ENCODE results near the gene PRODH.
"Not testable (repeated sequence)": the region's sequence is repeated elsewhere in the genome, so short reads cannot be mapped to it uniquely, and the experiment has no call there.

The PRODH gene

GRCh38 chr22:18958321-18958705 is 22.2 kb upstream of the PRODH start:
- not testable (repeated sequence) for H3K4me1 ChIP-seq (ENCODE audit: control insufficient read depth, insufficient read depth, low read length); H3K27ac ChIP-seq (ENCODE audit: low read depth, low read length); H3K9ac ChIP-seq (ENCODE audit: low read depth, low read length); H3K9me3 ChIP-seq (ENCODE audit: control insufficient read depth, insufficient read depth, low read length); H3K36me3 ChIP-seq (ENCODE audit: control insufficient read depth, insufficient read depth, low read length); H3K27me3 ChIP-seq (ENCODE audit: control insufficient read depth, insufficient read depth, low read length); H3K4me3 ChIP-seq (ENCODE audit: low read depth, low read length)

GRCh38 chr22:18957621-18958320 is 21.7 kb upstream of the PRODH start:
- H3K9ac ChIP-seq (ENCODE audit: low read depth, low read length); H3K27ac ChIP-seq (ENCODE audit: low read depth, low read length); H3K4me1 ChIP-seq (ENCODE audit: control insufficient read depth, insufficient read depth, low read length); H3K4me3 ChIP-seq (ENCODE audit: low read depth, low read length); H3K36me3 ChIP-seq (ENCODE audit: control insufficient read depth, insufficient read depth, low read length); H3K27me3 ChIP-seq (ENCODE audit: control insufficient read depth, insufficient read depth, low read length); H3K9me3 ChIP-seq (ENCODE audit: control insufficient read depth, insufficient read depth, low read length): not testable (repeated sequence)

GRCh38 chr22:18956956-18957355 is 20.9 kb upstream of the PRODH start:
- not testable (repeated sequence) for H3K27ac ChIP-seq (ENCODE audit: low read depth, low read length); H3K27me3 ChIP-seq (ENCODE audit: control insufficient read depth, insufficient read depth, low read length); H3K4me3 ChIP-seq (ENCODE audit: low read depth, low read length); H3K9ac ChIP-seq (ENCODE audit: low read depth, low read length); H3K36me3 ChIP-seq (ENCODE audit: control insufficient read depth, insufficient read depth, low read length); H3K4me1 ChIP-seq (ENCODE audit: control insufficient read depth, insufficient read depth, low read length); H3K9me3 ChIP-seq (ENCODE audit: control insufficient read depth, insufficient read depth, low read length)

- not testable (repeated sequence) for H3K27ac ChIP-seq (ENCODE audit: low read depth, low read length); H3K4me3 ChIP-seq (ENCODE audit: low read depth, low read length); H3K36me3 ChIP-seq (ENCODE audit: control insufficient read depth, insufficient read depth, low read length); H3K9me3 ChIP-seq (ENCODE audit: control insufficient read depth, insufficient read depth, low read length); H3K9ac ChIP-seq (ENCODE audit: low read depth, low read length); H3K27me3 ChIP-seq (ENCODE audit: control insufficient read depth, insufficient read depth, low read length); H3K4me1 ChIP-seq (ENCODE audit: control insufficient read depth, insufficient read depth, low read length)
These were observed 20.2 kb upstream of the PRODH start for GRCh38 chr22:18956121-18956895.

GRCh38 chr22:18955696-18956095 is 19.6 kb upstream of the PRODH start:
- H3K4me1 ChIP-seq (ENCODE audit: control insufficient read depth, insufficient read depth, low read length), result no peaks in the 10 kb centered on the region
- no peak overlapping the region for H3K9ac ChIP-seq (ENCODE audit: low read depth, low read length)

GRCh38 chr22:18954990-18955571 is 19.0 kb upstream of the PRODH start:
- H3K36me3 ChIP-seq (ENCODE audit: control insufficient read depth, insufficient read depth, low read length), result no peaks in the 10 kb centered on the region
- no peaks in the 10 kb centered on the region for H3K4me1 ChIP-seq (ENCODE audit: control insufficient read depth, insufficient read depth, low read length)
- H3K4me3 ChIP-seq (ENCODE audit: low read depth, low read length), result no peak overlapping the region
- no peak overlapping the region for H3K9ac ChIP-seq (ENCODE audit: low read depth, low read length)
- no peak overlapping the region for H3K27ac ChIP-seq (ENCODE audit: low read depth, low read length)
- H3K9me3 ChIP-seq (ENCODE audit: control insufficient read depth, insufficient read depth, low read length), result no peaks in the 10 kb centered on the region
- H3K27me3 ChIP-seq (ENCODE audit: control insufficient read depth, insufficient read depth, low read length), result no peaks in the 10 kb centered on the region

More at GRCh38 chr22:18955696-18956095, 19.6 kb upstream of the PRODH start:
- H3K36me3 ChIP-seq (ENCODE audit: control insufficient read depth, insufficient read depth, low read length), result no peaks in the 10 kb centered on the region
- no peaks in the 10 kb centered on the region for H3K9me3 ChIP-seq (ENCODE audit: control insufficient read depth, insufficient read depth, low read length)
- no peak overlapping the region for H3K27ac ChIP-seq (ENCODE audit: low read depth, low read length)
- H3K27me3 ChIP-seq (ENCODE audit: control insufficient read depth, insufficient read depth, low read length), result no peaks in the 10 kb centered on the region
- H3K4me3 ChIP-seq (ENCODE audit: low read depth, low read length), result no peak overlapping the region

- not testable (repeated sequence) for H3K36me3 ChIP-seq (ENCODE audit: control insufficient read depth, insufficient read depth, low read length); H3K9ac ChIP-seq (ENCODE audit: low read depth, low read length); H3K9me3 ChIP-seq (ENCODE audit: control insufficient read depth, insufficient read depth, low read length); H3K27me3 ChIP-seq (ENCODE audit: control insufficient read depth, insufficient read depth, low read length); H3K4me1 ChIP-seq (ENCODE audit: control insufficient read depth, insufficient read depth, low read length); H3K4me3 ChIP-seq (ENCODE audit: low read depth, low read length); H3K27ac ChIP-seq (ENCODE audit: low read depth, low read length)
These were observed 18.4 kb upstream of the PRODH start for GRCh38 chr22:18954303-18954989.

GRCh38 chr22:18953128-18953527 is 17.0 kb upstream of the PRODH start:
- H3K9ac ChIP-seq (ENCODE audit: low read depth, low read length); H3K4me3 ChIP-seq (ENCODE audit: low read depth, low read length); H3K36me3 ChIP-seq (ENCODE audit: control insufficient read depth, insufficient read depth, low read length); H3K27ac ChIP-seq (ENCODE audit: low read depth, low read length); H3K4me1 ChIP-seq (ENCODE audit: control insufficient read depth, insufficient read depth, low read length); H3K9me3 ChIP-seq (ENCODE audit: control insufficient read depth, insufficient read depth, low read length); H3K27me3 ChIP-seq (ENCODE audit: control insufficient read depth, insufficient read depth, low read length): not testable (repeated sequence)

GRCh38 chr22:18952022-18952421 is 15.9 kb upstream of the PRODH start:
- H3K9me3 ChIP-seq (ENCODE audit: control insufficient read depth, insufficient read depth, low read length), result no peaks in the 10 kb centered on the region
- H3K4me1 ChIP-seq (ENCODE audit: control insufficient read depth, insufficient read depth, low read length), result peaks cover 13% of the 10 kb centered on the region

GRCh38 chr22:18950141-18950540 is 14.0 kb upstream of the PRODH start:
- H3K27ac ChIP-seq (ENCODE audit: low read depth, low read length), result no peak overlapping the region
- H3K9me3 ChIP-seq (ENCODE audit: control insufficient read depth, insufficient read depth, low read length), result no peaks in the 10 kb centered on the region
- H3K4me3 ChIP-seq (ENCODE audit: low read depth, low read length), result no peak overlapping the region
- no peaks in the 10 kb centered on the region for H3K27me3 ChIP-seq (ENCODE audit: control insufficient read depth, insufficient read depth, low read length)
- 0 out of 2 replicates have a peak, but pooled peaks cover 5% of the 10 kb centered on the region for H3K36me3 ChIP-seq (ENCODE audit: control insufficient read depth, insufficient read depth, low read length)
- H3K4me1 ChIP-seq (ENCODE audit: control insufficient read depth, insufficient read depth, low read length), result peaks cover 13% of the 10 kb centered on the region
- no peak overlapping the region for H3K9ac ChIP-seq (ENCODE audit: low read depth, low read length)

More at GRCh38 chr22:18952022-18952421, 15.9 kb upstream of the PRODH start:
- Histone ChIP-seq H3K36me3 (ENCODE audit: control insufficient read depth, insufficient read depth, low read length) (0 out of 2 replicates have a peak, but pooled peaks cover 5% of the 10 kb centered on the region), H3K4me3 (ENCODE audit: low read depth, low read length) (no peak overlapping the region), H3K27ac (ENCODE audit: low read depth, low read length) (no peak overlapping the region), H3K27me3 (ENCODE audit: control insufficient read depth, insufficient read depth, low read length) (no peaks in the 10 kb centered on the region), H3K9ac (ENCODE audit: low read depth, low read length) (no peak overlapping the region)

GRCh38 chr22:18947905-18948304 is 11.8 kb upstream of the PRODH start:
- Histone ChIP-seq H3K27ac (ENCODE audit: low read depth, low read length) (peak overlapping the region; percentile 86), H3K9ac (ENCODE audit: low read depth, low read length) (peak overlapping the region; percentile 44), H3K4me3 (ENCODE audit: low read depth, low read length) (no peak overlapping the region), H3K36me3 (ENCODE audit: control insufficient read depth, insufficient read depth, low read length) (0 out of 2 replicates have a peak, but pooled peaks cover 5% of the 10 kb centered on the region), H3K27me3 (ENCODE audit: control insufficient read depth, insufficient read depth, low read length) (no peaks in the 10 kb centered on the region), H3K4me1 (ENCODE audit: control insufficient read depth, insufficient read depth, low read length) (peaks cover 13% of the 10 kb centered on the region), H3K9me3 (ENCODE audit: control insufficient read depth, insufficient read depth, low read length) (no peaks in the 10 kb centered on the region)

Measured in HUES48 (cell line).